ENCODE data around the gene CD7. TPM values are rescaled to one million over a fixed set of nuclear protein-coding genes. Genes with fewer than 3 reads are reported as not detected.

The CD7 gene
- total RNA-seq, 4 donors from 2014 or later, result 0.45 to 3.0 (median 2.5) TPM; not detected in 1

DNA sequence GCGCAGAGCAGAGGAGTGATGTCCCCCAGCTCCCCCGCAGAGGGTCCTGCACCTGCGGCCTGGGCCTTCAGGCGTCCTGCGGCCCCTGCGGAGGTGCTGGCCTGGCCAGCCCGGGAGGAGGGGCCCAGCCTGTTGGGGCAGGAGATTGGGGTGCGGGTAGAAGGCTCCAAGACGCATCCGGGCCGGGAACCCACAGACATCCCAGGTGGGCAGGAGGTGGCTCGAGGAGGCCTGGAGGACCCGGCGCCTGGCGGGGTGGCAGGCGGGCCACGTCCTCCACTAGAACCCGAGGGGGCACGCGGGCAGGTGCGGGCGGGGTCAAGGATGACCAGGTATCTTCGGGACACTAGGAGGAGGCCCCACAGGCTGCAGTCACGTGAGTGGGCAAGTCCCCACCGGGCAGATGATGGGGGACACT, 16.8 kb upstream of the CD7 start:
- DNase-seq, result no peak
- Histone ChIP-seq H3K4me3 (replicated peaks in 1 of 3) (peak overlapping the region in 1 of 3 donors; percentile 46), H3K27me3 (no peaks in the 10 kb centered on the region), H3K36me3 (no peaks in the 10 kb centered on the region), H3K27ac (no peak overlapping the region), H3K4me1 (peaks cover 28 to 47% of the 10 kb centered on the region in 2 donors), H3K9me3 (no peaks in the 10 kb centered on the region)
- WGBS, 2 donors, result 56 to 92% methylated on average over 18 to 22 of the region's 25 CpGs
- TF ChIP-seq POLR2A (IDR thresholded peaks at IDR 0.05), result no peak
- TF ChIP-seq, protein P1, sequence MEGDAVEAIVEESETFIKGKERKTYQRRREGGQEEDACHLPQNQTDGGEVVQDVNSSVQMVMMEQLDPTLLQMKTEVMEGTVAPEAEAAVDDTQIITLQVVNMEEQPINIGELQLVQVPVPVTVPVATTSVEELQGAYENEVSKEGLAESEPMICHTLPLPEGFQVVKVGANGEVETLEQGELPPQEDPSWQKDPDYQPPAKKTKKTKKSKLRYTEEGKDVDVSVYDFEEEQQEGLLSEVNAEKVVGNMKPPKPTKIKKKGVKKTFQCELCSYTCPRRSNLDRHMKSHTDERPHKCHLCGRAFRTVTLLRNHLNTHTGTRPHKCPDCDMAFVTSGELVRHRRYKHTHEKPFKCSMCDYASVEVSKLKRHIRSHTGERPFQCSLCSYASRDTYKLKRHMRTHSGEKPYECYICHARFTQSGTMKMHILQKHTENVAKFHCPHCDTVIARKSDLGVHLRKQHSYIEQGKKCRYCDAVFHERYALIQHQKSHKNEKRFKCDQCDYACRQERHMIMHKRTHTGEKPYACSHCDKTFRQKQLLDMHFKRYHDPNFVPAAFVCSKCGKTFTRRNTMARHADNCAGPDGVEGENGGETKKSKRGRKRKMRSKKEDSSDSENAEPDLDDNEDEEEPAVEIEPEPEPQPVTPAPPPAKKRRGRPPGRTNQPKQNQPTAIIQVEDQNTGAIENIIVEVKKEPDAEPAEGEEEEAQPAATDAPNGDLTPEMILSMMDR (IDR thresholded peaks at IDR 0.05), result no peak
- intact Hi-C loops (cut with DNase I), result no loop called here

DNA sequence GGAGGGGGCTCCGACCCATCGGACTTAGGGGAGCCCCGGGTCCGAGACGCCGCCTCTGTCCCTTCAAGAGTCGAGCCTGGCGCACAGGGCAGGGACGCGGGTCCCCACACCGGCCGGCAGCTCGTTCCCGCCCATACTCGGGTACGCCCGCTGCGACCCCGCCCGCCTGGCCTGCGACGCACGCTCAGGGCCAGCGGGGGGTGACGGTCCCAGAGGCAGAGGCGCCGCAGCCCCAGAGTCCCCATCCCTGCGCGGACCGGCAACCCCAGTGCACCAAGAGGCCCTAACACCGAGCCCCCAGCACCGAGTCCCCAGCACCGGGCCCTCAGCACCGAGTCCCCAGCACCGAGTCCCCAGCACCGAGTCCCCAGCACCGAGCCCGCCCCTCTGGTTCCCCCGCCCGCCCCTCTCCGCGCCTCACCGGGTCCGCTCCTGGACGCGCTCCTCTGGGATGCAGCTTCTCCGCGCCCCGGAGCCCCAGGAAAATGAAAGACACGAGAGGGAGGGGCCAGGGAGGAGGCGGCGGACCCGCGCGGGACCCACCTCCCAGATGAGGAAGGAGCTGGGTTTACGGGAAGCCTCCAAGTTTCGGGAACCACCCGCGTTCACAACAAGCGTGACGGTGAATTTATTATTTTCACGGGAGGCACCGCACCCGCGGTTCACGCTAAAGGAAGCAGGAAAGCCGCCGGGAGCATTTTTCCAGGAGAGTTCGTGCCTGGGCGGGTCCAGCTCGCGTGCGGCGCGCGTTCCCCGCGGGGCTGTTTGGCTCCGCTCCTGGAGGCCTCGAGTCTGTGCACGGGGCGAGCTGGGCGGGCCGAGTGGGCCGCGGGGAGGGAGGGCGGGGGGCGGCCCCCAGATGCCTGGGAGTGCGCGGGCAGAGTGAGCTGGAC, 16.1 kb upstream of the CD7 start, which contains the start of gene SECTM1:
SECTM1 (minus strand) TSS at position 488 of the 893 bp plus-strand sequence. CDS start 6,526 bp downstream, outside the sequence.
- no peaks in the 10 kb centered on the region for H3K9me3 ChIP-seq
- no peaks in the 10 kb centered on the region for H3K27me3 ChIP-seq
- WGBS, 2 donors, result 1% methylated on average over 17 to 25 of the region's 90 CpGs
- no peaks in the 10 kb centered on the region for H3K36me3 ChIP-seq
- intact Hi-C loops (cut with DNase I), result no loop called here
- peak within 1 kb of the TSS in 2 of 3 donors; percentile 44 to 46 for H3K4me3 ChIP-seq (replicated peaks in 1 of 3)
- no peak for TF ChIP-seq POLR2A (IDR thresholded peaks at IDR 0.05)
- peak; percentile 37 to 52 for DNase-seq
- no peak within 1 kb of the TSS for H3K27ac ChIP-seq
- peaks cover 27 to 41% of the 10 kb centered on the region in 2 donors for H3K4me1 ChIP-seq

DNA sequence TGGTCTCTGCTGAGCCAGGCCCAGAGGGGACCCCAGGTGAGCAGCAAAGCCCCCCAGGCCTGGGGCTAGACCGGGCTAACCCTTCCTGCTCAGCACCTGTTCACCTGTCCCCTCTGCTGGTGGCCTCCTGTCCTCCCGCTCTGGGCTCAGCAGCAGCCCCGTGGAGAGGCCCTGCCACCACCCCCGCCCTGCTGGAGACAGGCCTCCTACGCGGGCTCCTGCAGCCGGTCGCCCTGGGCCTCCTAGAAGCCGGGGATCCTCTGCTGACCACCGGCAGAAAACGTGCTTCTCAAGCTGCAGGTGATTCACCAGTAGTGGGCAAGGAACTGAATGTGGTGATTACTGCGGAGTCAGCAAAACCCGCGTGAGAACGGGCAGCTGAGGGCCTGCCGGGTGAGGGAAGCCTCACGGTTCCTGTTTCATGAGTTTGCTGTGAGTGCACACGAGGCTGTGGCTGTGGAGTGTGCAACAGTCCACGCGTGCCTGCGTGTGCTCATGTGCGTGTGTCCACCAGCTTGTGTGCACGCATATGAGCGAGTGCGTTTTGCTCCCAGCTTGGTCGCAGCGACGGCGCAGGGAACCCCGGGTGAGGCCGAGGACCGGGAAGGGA, 15.4 kb upstream of the CD7 start:
- DNase-seq, result peak; percentile 52 to 57
- H3K4me1 ChIP-seq, result peaks cover 27 to 41% of the 10 kb centered on the region in 2 donors

DNA sequence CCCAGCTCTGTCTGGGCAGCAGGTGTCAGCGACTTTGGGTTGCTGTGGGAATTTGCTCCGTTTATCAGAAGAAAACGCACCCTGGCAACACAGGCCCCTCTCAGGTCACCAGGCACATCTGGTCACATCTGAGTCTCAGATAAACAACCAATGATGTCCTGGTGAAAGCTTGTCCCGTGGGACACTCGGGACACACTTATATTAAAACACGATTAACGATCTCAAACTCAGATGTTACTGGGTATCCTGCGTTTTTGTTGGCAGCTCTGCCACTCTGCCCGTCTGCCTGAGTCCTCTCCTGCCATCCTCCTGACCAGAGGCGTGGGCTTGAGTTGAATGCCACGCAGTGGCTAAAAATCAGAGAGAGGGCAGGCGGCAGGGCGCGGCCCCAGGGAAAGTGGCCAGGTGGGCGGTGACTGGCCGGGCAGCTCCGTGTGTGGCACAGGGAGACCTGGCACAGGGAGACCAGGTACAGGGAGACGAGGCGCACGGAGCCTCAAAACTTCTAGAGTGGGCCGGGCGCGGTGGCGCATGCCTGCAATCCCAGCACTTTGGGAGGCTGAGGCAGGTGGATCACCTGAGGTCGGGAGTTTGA, 14.0 kb upstream of the CD7 start:
- DNase-seq, result no peak
- 91% methylated on average over 25 of the region's 25 CpGs for WGBS, 2 donors
- TF ChIP-seq POLR2A (IDR thresholded peaks at IDR 0.05), result no peak
- TF ChIP-seq, protein P1 (IDR thresholded peaks at IDR 0.05), result no peak
- intact Hi-C loops (cut with DNase I), result no loop called here
- no peaks in the 10 kb centered on the region for H3K27me3 ChIP-seq
- H3K36me3 ChIP-seq, result no peaks in the 10 kb centered on the region
- peaks cover 27 to 41% of the 10 kb centered on the region in 2 donors for H3K4me1 ChIP-seq
- H3K4me3 ChIP-seq (replicated peaks in 1 of 3), result no peak overlapping the region
- H3K9me3 ChIP-seq, result no peaks in the 10 kb centered on the region
- H3K27ac ChIP-seq, result no peak overlapping the region

More for the DNA sequence above, 15.4 kb upstream of the CD7 start:
- Histone ChIP-seq H3K4me3 (replicated peaks in 1 of 3) (peak overlapping the region in 1 of 3 donors; percentile 46), H3K27ac (no peak overlapping the region), H3K9me3 (no peaks in the 10 kb centered on the region), H3K36me3 (no peaks in the 10 kb centered on the region), H3K27me3 (no peaks in the 10 kb centered on the region)
- intact Hi-C loops (cut with DNase I), result no loop called here
- no peak for TF ChIP-seq POLR2A (IDR thresholded peaks at IDR 0.05)
- TF ChIP-seq, protein P1 (IDR thresholded peaks at IDR 0.05), result no peak
- 11 to 22% methylated on average over 6 to 17 of the region's 32 CpGs for WGBS, 2 donors

Data from thyroid gland (tissue), 4 donors.